T-helper 2 cell (primary cell): ENCODE results near the gene GPR180.
A peak's percentile ranks its signal among the peaks of the same experiment; 100 is the strongest.
"Not testable (repeated sequence)": the region's sequence is repeated elsewhere in the genome, so short reads cannot be mapped to it uniquely, and the experiment has no call there.

Experiments used
- DNase-seq, 5 experiments: peaks; one replicate each; pipeline versions ENCODE4 v3.0.0 to v3.0.0-alpha.2; 2012 to 2022

GPR180 gene

GRCh38 chr13:94596575-94596971, 5.1 kb upstream of the GPR180 start:
- DNase-seq, result no peak

GRCh38 chr13:94598281-94598680, 3.4 kb upstream of the GPR180 start:
- no peak for DNase-seq

DNA sequence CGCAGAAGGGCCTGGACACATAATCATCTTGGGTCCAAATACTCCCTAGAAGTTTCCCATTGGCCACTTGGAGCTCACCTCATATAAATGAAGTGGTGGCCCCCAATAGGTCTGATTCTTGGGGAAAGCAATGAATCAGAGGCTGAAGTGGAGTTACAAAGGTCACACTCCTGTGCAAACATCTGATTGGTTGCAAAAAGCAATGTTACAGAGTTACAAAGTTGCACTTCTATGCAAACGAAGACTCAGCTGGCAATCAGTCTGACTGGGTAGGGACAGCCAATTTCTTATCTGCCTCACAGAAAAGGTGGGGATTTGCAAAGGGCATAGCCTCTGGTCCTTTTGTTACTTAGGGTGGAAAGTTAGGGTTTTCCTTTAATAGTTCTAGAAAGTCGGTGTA, 1.8 kb upstream of the GPR180 start:
- no peak for DNase-seq

DNA sequence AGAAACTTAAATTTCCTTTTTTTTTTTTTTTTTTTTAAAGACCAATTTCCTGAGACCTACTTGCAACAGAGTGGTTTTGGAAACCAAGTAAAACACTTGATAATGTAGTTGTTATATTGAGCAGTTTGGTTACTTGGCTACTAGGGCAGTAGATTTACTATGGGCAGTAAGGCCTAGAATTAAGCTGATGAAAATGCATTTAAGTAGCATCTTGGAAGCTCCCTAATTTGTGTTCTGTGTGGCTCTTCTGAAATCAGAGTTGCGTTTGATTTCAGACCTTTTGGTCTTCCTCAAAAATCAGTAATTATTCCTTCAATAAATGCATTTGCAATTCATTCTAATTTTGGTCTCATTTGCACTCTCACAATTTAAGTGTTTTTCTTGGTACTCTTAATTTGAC, 810 bp downstream of the GPR180 start:
- DNase-seq, result no peak

GRCh38 chr13:94607056-94607455, 5.4 kb downstream of the GPR180 start:
- no peak for DNase-seq

- DNase-seq, result no peak
These were observed 6.3 kb downstream of the GPR180 start for GRCh38 chr13:94607939-94608338.

DNA sequence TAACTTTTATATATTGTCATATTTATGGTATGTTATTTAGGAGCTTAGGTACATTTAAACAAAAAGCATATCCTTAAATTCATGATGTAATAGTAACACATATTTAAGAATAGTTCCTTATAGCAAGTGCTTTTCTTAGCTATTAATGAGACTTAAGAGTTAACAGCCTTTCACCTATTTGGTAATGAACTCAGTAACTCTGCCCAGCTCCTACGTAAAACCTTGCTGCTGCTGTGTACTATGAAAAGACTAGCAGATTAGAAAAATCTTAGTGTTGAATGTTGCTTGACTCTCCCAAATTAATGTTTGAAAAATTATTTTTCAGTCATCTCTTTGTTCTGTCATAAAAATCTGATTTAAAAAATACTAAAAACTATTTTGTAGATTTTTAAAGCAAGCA, 6.9 kb downstream of the GPR180 start:
- no peak for DNase-seq

DNA sequence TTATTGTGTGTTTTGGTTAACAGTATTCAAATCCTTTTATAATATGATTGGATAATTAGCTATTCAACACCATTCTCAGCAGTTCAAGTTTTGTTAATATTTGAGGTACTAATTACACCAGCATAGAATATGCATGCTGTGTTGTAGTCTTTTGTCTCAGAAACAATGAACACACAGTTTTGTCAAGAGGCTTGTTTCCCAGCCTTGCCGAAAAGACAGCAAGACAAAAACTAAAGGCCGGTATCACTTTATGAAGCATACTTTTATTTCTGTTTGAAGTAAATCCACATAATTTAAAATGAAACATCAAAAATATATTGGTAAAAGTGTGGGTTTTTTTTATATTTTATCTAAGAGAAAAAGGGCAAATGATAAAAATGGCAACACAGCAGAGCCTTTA, 7.5 kb downstream of the GPR180 start:
- DNase-seq, result no peak

DNA sequence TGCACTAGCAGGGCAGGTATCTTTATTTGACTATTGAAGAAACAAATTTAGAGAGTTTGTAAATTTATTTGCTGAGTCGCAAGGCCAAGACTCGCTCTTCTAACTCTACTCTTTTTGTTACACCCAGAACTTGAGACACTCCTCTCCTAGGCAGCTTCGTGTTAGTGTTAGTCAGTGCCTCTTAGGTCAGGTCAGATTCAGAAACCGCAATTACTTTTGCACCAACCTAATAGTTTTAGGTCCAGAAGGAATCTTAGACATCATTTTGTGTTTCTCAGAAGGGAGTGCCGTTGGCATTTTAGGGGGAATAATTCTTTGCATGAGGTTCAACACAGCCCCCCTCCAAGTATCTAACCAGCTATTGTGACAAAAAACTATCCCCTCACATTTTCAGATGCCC, 8.8 kb downstream of the GPR180 start:
- no peak for DNase-seq

- DNase-seq, result no peak
These were observed 10.4 kb downstream of the GPR180 start for GRCh38 chr13:94612050-94612449.

GRCh38 chr13:94613051-94613450, 11.4 kb downstream of the GPR180 start:
- DNase-seq, result no peak

DNA sequence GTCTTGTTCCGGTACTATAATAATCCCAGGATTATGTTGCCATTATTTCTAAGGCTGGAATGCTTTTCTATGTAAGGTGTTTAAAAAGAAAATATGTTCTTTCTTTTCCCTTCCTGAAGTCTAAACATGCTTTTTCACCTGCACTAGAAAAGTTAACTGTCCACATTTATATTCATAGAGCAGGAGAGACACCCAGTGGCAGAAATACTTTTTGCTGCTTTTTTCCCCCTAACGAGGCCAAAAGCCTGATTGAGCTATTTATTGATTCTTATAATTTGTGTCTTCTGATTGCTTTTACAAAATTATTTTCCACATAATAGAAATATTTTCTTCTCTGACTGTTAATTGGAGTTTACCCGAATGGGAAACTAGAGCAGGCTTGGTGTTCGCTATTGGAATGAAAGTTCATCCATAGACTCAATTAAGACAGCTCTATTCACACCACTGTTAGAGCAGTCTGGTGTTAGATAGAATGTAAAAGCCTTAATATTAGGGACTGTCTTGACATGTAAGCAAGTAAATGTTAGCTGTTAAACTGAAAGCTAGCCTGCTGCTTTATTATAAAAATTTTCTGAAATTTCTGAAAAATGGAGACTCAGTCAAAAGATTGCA, 15.8 kb downstream of the GPR180 start:
- DNase-seq, result peak in 2 of 5 experiments; percentile 13 to 38

DNA sequence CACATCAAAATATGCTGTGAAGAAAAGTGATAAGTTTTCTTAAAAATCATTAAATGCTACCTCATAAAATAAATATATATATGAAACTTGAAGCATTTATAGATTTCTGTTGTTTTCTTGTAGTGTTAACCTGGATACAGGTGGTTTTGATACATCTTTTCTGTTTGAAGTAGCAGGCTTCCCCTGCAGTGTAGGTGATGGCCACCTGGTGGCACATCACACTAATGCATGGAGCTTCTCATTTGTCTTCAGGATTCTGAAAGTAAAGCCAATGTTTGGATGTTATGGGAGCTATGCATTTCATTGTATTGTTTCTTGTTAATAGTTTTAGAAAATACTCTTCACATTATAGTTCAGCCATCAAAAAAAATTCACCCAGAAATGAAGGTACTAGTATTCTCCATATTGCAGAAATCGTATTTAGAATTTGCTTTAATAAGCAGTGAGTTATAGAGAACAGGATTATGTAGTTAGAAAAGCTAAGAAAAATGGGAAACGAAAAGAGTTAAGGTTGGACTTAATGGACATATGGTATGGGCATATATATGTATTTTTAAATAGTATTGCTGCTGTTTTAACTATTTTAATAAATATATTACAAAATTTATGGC, 18.7 kb downstream of the GPR180 start:
- DNase-seq, result peak in 1 of 5 experiments; percentile 50

DNA sequence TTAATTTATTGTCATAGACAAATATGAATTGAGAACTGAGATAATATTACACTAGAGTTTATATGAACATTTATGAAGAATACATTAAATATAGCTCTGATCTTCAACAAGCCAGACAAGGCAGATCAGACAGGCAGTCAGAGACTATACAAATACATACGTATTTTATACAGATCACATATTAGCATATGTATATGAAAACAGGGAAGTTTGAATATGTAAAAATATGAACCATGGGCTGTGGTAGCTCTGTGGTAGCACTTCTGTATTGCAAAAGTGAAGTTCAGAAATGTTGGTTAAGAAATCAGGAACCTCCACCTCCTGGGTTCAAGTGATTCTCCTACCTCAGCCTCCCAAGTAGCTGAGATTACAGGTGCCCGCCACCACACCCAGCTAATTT, 20.7 kb downstream of the GPR180 start:
- DNase-seq, result no peak

DNA sequence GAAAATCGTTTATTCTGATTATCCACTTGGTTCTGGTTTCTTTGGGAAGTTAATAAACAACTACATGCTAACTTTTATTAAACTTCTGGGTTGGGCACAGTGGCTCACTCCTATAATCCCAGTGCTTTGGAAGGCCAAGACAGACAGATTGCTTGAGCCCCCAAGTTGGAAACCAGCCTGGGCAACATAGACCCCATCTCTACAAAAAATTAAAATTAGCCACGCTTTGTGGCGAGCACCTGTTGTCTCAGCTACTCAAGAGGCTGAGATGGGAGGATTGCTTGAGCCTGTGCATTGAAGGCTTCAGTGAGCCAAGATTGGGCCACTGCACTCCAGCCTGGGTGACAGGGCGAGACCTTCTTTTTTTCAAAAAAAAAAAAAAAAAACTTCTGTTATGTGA, 21.7 kb downstream of the GPR180 start:
- DNase-seq, result no peak

DNA sequence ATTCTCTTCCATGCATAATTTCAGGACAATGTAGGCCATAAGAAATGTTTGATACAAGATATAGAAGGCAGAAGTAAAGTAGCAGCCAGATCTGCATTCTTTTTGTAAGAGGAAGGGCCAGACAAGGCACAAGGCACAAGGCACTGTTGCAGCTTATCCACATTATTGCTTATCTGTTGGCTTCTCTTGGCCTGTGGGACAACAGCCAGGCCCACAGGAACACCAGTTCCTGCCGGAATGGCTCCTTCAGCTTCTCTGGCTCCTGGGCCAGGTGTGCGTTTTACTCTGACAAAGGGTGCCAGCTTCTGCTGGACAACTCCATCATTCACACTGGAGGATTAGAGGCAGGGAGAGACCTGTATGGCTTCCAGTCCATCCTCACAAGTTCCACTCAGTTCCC, 29.2 kb downstream of the GPR180 start:
- no peak for DNase-seq

DNA sequence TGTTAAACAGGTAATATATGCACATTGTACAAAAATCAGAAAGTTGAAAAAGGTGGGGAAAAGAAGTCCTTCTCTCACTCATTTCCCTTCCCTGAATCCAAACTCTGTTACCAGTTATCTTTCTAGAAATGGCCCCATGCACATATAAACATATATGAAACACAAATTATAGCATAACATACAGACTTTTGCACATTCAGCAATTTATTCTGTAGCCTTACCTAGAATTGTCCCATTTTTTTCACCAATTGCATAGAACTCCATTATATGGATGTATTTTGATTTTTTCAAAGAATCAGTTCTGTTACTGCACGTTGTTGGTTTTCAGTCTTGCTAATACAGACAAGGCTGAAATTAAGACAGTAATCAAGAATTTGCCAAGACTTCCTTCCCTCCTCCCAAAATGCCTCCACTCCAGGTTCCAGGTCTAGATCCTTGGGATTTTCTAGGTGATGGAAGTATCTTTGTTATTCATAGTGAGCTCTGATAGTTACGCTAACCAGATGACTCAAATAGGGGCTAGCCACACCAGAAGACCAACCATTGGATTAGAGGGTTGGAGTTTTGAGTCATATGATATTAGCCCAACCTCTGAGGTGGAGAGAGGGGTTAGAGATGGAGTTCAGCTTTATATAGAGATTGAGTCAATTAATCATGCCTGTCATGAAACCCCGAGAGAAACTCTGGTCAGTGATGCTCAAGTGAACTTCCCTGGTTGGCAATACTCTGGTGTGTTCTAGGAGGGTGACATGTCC, 30.7 kb downstream of the GPR180 start:
- no peak for DNase-seq

DNA sequence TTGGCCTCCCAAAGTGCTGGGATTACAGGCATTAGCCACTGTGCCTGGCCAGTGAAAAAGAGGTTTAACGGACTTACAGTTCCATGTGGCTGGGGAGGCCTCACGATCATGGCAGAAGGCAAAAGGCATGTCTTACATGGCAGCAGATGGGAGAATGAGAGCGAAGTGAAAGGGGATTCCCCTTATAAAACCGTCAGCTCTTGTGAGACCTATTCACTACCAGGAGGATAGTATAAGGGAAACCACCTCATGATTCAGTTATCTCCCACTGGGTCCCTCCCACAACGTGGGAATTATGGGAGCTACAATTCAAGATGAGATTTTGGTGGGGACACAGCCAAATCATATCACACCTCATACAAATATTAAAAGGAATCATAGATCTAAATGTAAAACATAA, 34.4 kb downstream of the GPR180 start:
- DNase-seq, result not testable (repeated sequence)

GRCh38 chr13:94636942-94637578, 35.4 kb downstream of the GPR180 start:
- no peak for DNase-seq

GRCh38 chr13:94637677-94638076, 36.0 kb downstream of the GPR180 start:
- DNase-seq, result not testable (repeated sequence)

GRCh38 chr13:94640721-94641120, 39.1 kb downstream of the GPR180 start:
- DNase-seq, result no peak

DNA sequence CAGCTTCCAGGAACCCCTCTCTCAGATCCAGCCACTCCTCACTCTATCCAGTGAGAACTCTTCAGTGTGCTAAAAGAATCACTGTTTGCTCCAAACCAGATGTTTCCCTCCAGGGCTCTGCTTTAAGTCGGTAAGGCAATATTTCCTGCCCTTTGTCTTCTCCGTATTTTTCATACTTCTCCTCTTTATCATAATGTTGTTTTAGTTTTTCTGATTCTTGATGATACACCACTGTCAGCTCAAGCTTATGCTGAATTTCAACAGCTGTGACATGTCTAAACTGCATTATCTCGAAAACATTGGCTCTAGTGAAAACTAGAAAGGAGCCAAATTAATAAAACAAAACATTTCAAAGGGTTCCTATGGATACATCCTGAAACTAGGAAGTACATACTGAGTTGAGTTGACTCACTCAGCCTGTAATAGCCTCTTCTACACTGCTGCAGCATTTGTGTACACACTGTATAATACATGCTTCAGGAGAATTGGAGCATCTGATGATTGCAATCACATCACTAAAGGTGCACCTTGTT, 39.8 kb downstream of the GPR180 start:
- no peak for DNase-seq

- DNase-seq, result no peak
These were observed 45.2 kb downstream of the GPR180 start for GRCh38 chr13:94646904-94647303.
